ENCODE data around the gene ERVK3-1.

DNA sequence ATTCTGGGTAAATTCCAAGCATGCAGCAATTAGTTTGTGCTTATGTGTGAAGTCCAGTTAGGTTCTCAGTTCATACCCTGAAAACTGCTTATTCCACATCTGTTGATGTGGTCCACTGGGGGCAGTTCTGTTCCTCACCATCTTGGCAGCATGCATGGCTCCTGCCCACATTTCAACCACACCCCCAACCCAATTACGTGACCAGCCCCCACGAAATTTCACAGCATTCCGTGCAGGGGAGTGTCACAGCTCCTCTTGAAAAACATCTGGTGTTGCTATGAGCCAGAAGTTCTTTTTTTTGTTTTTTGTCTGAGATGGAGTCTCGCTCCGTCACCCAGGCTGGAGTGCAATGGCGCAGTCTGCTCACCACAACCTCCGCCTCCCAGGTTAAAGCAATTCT lies 9.1 kb upstream of the ERVK3-1 start:
- TF ChIP-seq, protein P1, sequence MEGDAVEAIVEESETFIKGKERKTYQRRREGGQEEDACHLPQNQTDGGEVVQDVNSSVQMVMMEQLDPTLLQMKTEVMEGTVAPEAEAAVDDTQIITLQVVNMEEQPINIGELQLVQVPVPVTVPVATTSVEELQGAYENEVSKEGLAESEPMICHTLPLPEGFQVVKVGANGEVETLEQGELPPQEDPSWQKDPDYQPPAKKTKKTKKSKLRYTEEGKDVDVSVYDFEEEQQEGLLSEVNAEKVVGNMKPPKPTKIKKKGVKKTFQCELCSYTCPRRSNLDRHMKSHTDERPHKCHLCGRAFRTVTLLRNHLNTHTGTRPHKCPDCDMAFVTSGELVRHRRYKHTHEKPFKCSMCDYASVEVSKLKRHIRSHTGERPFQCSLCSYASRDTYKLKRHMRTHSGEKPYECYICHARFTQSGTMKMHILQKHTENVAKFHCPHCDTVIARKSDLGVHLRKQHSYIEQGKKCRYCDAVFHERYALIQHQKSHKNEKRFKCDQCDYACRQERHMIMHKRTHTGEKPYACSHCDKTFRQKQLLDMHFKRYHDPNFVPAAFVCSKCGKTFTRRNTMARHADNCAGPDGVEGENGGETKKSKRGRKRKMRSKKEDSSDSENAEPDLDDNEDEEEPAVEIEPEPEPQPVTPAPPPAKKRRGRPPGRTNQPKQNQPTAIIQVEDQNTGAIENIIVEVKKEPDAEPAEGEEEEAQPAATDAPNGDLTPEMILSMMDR (IDR thresholded peaks at IDR 0.05) = no peak
- TF ChIP-seq SIN3A (IDR thresholded peaks at IDR 0.05; ENCODE audit: borderline replicate concordance, insufficient read depth, low read depth, low read length) = no peak
- TF ChIP-seq, protein P2, sequence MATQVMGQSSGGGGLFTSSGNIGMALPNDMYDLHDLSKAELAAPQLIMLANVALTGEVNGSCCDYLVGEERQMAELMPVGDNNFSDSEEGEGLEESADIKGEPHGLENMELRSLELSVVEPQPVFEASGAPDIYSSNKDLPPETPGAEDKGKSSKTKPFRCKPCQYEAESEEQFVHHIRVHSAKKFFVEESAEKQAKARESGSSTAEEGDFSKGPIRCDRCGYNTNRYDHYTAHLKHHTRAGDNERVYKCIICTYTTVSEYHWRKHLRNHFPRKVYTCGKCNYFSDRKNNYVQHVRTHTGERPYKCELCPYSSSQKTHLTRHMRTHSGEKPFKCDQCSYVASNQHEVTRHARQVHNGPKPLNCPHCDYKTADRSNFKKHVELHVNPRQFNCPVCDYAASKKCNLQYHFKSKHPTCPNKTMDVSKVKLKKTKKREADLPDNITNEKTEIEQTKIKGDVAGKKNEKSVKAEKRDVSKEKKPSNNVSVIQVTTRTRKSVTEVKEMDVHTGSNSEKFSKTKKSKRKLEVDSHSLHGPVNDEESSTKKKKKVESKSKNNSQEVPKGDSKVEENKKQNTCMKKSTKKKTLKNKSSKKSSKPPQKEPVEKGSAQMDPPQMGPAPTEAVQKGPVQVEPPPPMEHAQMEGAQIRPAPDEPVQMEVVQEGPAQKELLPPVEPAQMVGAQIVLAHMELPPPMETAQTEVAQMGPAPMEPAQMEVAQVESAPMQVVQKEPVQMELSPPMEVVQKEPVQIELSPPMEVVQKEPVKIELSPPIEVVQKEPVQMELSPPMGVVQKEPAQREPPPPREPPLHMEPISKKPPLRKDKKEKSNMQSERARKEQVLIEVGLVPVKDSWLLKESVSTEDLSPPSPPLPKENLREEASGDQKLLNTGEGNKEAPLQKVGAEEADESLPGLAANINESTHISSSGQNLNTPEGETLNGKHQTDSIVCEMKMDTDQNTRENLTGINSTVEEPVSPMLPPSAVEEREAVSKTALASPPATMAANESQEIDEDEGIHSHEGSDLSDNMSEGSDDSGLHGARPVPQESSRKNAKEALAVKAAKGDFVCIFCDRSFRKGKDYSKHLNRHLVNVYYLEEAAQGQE (IDR thresholded peaks at IDR 0.05; ENCODE audit: insufficient read depth in 1 of 2, low read depth in 2 of 2, low read length in 1 of 2) = no peak
